H1 (cell line): ENCODE results near the gene RMND5B. TPM values are rescaled to one million over a fixed set of nuclear protein-coding genes. Genes with fewer than 3 reads are reported as not detected.

Experiments
- CTCF ChIA-PET: fragments of 300-600 bp; sonication (Branson Sonifier 250); formaldehyde crosslinking; loops from one replicate; lab custom pipeline; 2021; ENCODE audit not compliant: partially characterized antibody; lab: Charles Lee
- POLR2A ChIA-PET: fragments of 300-600 bp; sonication (Branson Sonifier 250); formaldehyde crosslinking; loops from one replicate; lab custom pipeline; 2021; ENCODE audit warnings: inconsistent platforms; ENCODE audit not compliant: partially characterized antibody; lab: Charles Lee
- DNase-seq, 2 experiments: peaks; one replicate each; pipeline versions ENCODE4 v3.0.0 to v3.0.0-alpha.2; 2010 to 2022; ENCODE audit warnings: low spot score in 2 of 2, low read depth in 1 of 2, mixed read lengths in 1 of 2
- FAIRE-seq: peaks from 2 replicates; lab custom pipeline; 2011; peaks lifted over from hg19 to GRCh38; lab: Jason Lieb, UNC
- H2AFZ ChIP-seq: 2 replicates; pipeline ENCODE4 v1.8.1; 2012; ENCODE audit warnings: low read length, inconsistent platforms
- H2AK5ac ChIP-seq: 2 replicates; pipeline ENCODE4 v1.6.1; 2013; ENCODE audit warnings: low read depth, low read length
- H2BK120ac ChIP-seq: replicated peaks from 2 replicates; pipeline ENCODE3; 2013; ENCODE audit warnings: low read depth, low read length, inconsistent platforms
- H2BK12ac ChIP-seq: 2 replicates; pipeline ENCODE4 v1.6.1; 2013; ENCODE audit warnings: low read depth, low read length
- H2BK15ac ChIP-seq: 2 replicates; pipeline ENCODE4 v1.6.1; 2013; ENCODE audit warnings: low read length
- H2BK20ac ChIP-seq: 2 replicates; pipeline ENCODE4 v1.6.1; 2013; ENCODE audit warnings: low read length
- H2BK5ac ChIP-seq: 2 replicates; pipeline ENCODE4 v1.6.1; 2013; ENCODE audit warnings: low read depth, low read length
- H3K14ac ChIP-seq: 2 replicates; pipeline ENCODE4 v1.6.1; 2013; ENCODE audit warnings: inconsistent platforms; ENCODE audit not compliant: insufficient read length
- H3K18ac ChIP-seq: 2 replicates; pipeline ENCODE4 v1.6.1; 2013; ENCODE audit warnings: low read length; ENCODE audit errors: extremely low read depth
- H3K23ac ChIP-seq: 2 replicates; pipeline ENCODE4 v1.6.1; 2013; ENCODE audit warnings: inconsistent platforms; ENCODE audit not compliant: insufficient read length
- H3K23me2 ChIP-seq: 2 replicates; pipeline ENCODE4 v1.6.1; 2013; ENCODE audit warnings: low read depth, low read length
- H3K27ac ChIP-seq: 2 replicates; pipeline ENCODE4 v1.6.1; 2011; ENCODE audit warnings: low read depth, low read length, inconsistent platforms
- H3K27me3 ChIP-seq, 4 experiments: replicated peaks in 1 of 4; 1 replicate in 1 of 4; 2 replicates in 3 of 4; pipeline versions ENCODE4 v1.6.1 to v1.8.1; 2011 to 2013; ENCODE audit warnings: low read length in 3 of 4, mild to moderate bottlenecking in 3 of 4, inconsistent platforms in 2 of 4, mixed read lengths in 2 of 4, moderate library complexity in 1 of 4; ENCODE audit not compliant: control insufficient read depth in 3 of 4, insufficient read depth in 3 of 4; ENCODE audit errors: extremely low read depth in 1 of 4
- H3K36me3 ChIP-seq, 4 experiments: 2 replicates each; pipeline versions ENCODE4 v1.6.1 to v1.8.1; 2011 to 2013; ENCODE audit warnings: mild to moderate bottlenecking in 4 of 4, low read length in 3 of 4, moderate library complexity in 2 of 4, control low read depth in 1 of 4, inconsistent platforms in 1 of 4; ENCODE audit not compliant: insufficient read depth in 4 of 4, control insufficient read depth in 2 of 4
- H3K4ac ChIP-seq: replicated peaks from 2 replicates; pipeline ENCODE3; 2013; ENCODE audit warnings: low read length, low read depth, mixed read lengths, inconsistent platforms; ENCODE audit not compliant: insufficient read length
- H3K4me1 ChIP-seq, 4 experiments: replicated peaks in 1 of 4; 1 replicate in 1 of 4; 2 replicates in 3 of 4; pipeline versions ENCODE4 v1.6.1 to v1.8.1; 2011 to 2013; ENCODE audit warnings: low read length in 3 of 4, inconsistent platforms in 2 of 4, mixed read lengths in 1 of 4; ENCODE audit not compliant: insufficient read depth in 4 of 4, control insufficient read depth in 3 of 4
- H3K4me2 ChIP-seq, 2 experiments: 2 replicates each; pipeline versions ENCODE4 v1.6.1 to v1.8.1; 2011 to 2013; ENCODE audit warnings: low read depth in 2 of 2, low read length in 2 of 2, control low read depth in 1 of 2, inconsistent platforms in 1 of 2, mild to moderate bottlenecking in 1 of 2; ENCODE audit not compliant: insufficient read depth in 1 of 2
- H3K4me3 ChIP-seq, 4 experiments: fragments of 200-600, 300-600 bp in 1 of 4; sonication (generic), shearing (Covaris generic), sonication (Bioruptor Twin) in 1 of 4; 2 replicates each; pipeline versions ENCODE4 v1.5.1 to v1.8.1; 2011 to 2016; ENCODE audit warnings: low read length in 4 of 4, low read depth in 3 of 4, control low read depth in 2 of 4, inconsistent platforms in 2 of 4, mild to moderate bottlenecking in 2 of 4, mixed read lengths in 1 of 4, moderate library complexity in 1 of 4; ENCODE audit not compliant: insufficient read depth in 2 of 4; ENCODE audit errors: extremely low read depth in 1 of 4
- H3K56ac ChIP-seq: replicated peaks from 2 replicates; pipeline ENCODE3; 2013; ENCODE audit warnings: low read depth, mild to moderate bottlenecking, mixed read lengths, low read length, inconsistent platforms; ENCODE audit not compliant: insufficient read length
- H3K79me1 ChIP-seq: 2 replicates; pipeline ENCODE4 v1.6.1; 2013; ENCODE audit warnings: low read depth, low read length, control low read depth
- H3K79me2 ChIP-seq, 2 experiments: 2 replicates each; pipeline versions ENCODE4 v1.6.1 to v1.8.1; 2012 to 2013; ENCODE audit warnings: low read length in 2 of 2, mild to moderate bottlenecking in 2 of 2, inconsistent platforms in 1 of 2; ENCODE audit not compliant: insufficient read depth in 2 of 2, control insufficient read depth in 1 of 2
- H3K9ac ChIP-seq, 4 experiments: replicated peaks in 1 of 4; 1 replicate in 1 of 4; 2 replicates in 3 of 4; pipeline versions ENCODE4 v1.6.1 to v1.8.1; 2011 to 2013; ENCODE audit warnings: low read depth in 3 of 4, low read length in 3 of 4, control low read depth in 2 of 4, mild to moderate bottlenecking in 2 of 4, moderate library complexity in 2 of 4, inconsistent platforms in 1 of 4; ENCODE audit errors: extremely low read depth in 1 of 4
- H3K9me3 ChIP-seq, 2 experiments: 2 replicates each; pipeline versions ENCODE4 v1.6.1 to v1.8.1; 2012 to 2013; ENCODE audit warnings: mild to moderate bottlenecking in 2 of 2, moderate library complexity in 2 of 2, control low read depth in 1 of 2, inconsistent platforms in 1 of 2, low read depth in 1 of 2, low read length in 1 of 2, mixed read lengths in 1 of 2; ENCODE audit not compliant: insufficient read depth in 2 of 2
- H4K20me1 ChIP-seq, 2 experiments: replicated peaks in 1 of 2; 2 replicates each; pipeline versions ENCODE3 to v1.8.1; 2011 to 2013; ENCODE audit warnings: inconsistent platforms in 2 of 2, low read length in 2 of 2, mild to moderate bottlenecking in 1 of 2; ENCODE audit not compliant: insufficient read depth in 2 of 2, control insufficient read depth in 1 of 2
- H4K5ac ChIP-seq: 2 replicates; pipeline ENCODE4 v1.6.1; 2013; ENCODE audit warnings: low read length, low read depth, mixed read lengths, inconsistent platforms; ENCODE audit not compliant: insufficient read length
- H4K8ac ChIP-seq: 2 replicates; pipeline ENCODE4 v1.8.0; 2013; ENCODE audit warnings: mild to moderate bottlenecking, moderate library complexity, low read length, inconsistent platforms; ENCODE audit not compliant: insufficient read depth; ENCODE audit errors: extremely low read depth
- H4K91ac ChIP-seq: replicated peaks from 2 replicates; pipeline ENCODE3; 2013; ENCODE audit warnings: low read length, mixed read lengths, inconsistent platforms; ENCODE audit not compliant: insufficient read length
- GTF2F1 ChIP-seq: IDR thresholded peaks from 2 replicates; pipeline ENCODE4 v1.6.1; 2012; ENCODE audit warnings: low read depth, low read length, improper control_type of control experiment, borderline replicate concordance
- RXRA ChIP-seq: IDR thresholded peaks from 2 replicates; pipeline ENCODE4 v1.6.1; 2011; ENCODE audit warnings: low read depth, mild to moderate bottlenecking, low read length, moderate library complexity; ENCODE audit not compliant: insufficient read depth
- SUZ12 ChIP-seq: fragments of 200-600 bp; sonication (generic); IDR thresholded peaks from 2 replicates; pipeline ENCODE4 v1.6.1; 2012; ENCODE audit warnings: mild to moderate bottlenecking, inconsistent platforms, low read length, moderate library complexity, mixed read lengths
- TAF7 ChIP-seq: optimal IDR thresholded peaks from 2 replicates; pipeline ENCODE3; 2011; ENCODE audit warnings: low read depth, mild to moderate bottlenecking, inconsistent platforms, low read length, moderate library complexity, borderline replicate concordance
- TCF12 ChIP-seq: IDR thresholded peaks from 2 replicates; pipeline ENCODE4 v1.6.1; 2011; ENCODE audit warnings: low read depth, mild to moderate bottlenecking, low read length
- ZNF274 ChIP-seq: IDR thresholded peaks from 2 replicates; pipeline ENCODE4 v1.7.0; 2012; ENCODE audit warnings: low read length, borderline replicate concordance; ENCODE audit errors: extremely low read depth
- whole genome bisulfite sequencing, 2 experiments: shearing (Covaris generic) in 1 of 2; methylation state at CpG; one replicate each; pipeline versions ENCODE4 v1.1.6 to v1.1.7; 2013 to 2015; ENCODE audit warnings: low lambda C conversion rate in 2 of 2, mixed read lengths in 2 of 2, inconsistent platforms in 1 of 2, low coverage in 1 of 2, missing lambda C conversion rate in 1 of 2; ENCODE audit not compliant: insufficient replicate concordance in 2 of 2, insufficient coverage in 1 of 2, insufficient read length in 1 of 2; ENCODE audit errors: extremely low coverage in 1 of 2, missing lambda C conversion rate in 1 of 2; 5-methylcytosine and 5-hydroxymethylcytosine counted together
- polyA plus RNA-seq, 7 experiments: library from polyadenylated mRNA; depleted of rRNA in 3 of 7; stranded (reverse) in 5 of 7; unstranded in 2 of 7; fragments of >200 nt in 5 of 7; fragments of 200-250 nt in 2 of 7; gene quantifications; 1 replicate in 5 of 7; 2 replicates in 1 of 7; 4 replicates in 1 of 7; pipeline versions ENCODE4 v1.2.1 to v1.2.3, GENCODE V29; 2011 to 2013; ENCODE audit warnings: missing spikeins in 2 of 7, mixed read lengths in 2 of 7
- total RNA-seq: library from RNA; stranded (reverse); fragmentation: NEBNext Ultra II Directional; extraction: Animal tissue kit (Norgen Biotek cat#: 25700); gene quantifications from 2 replicates; pipeline ENCODE4 v1.2.1, GENCODE V29; 2021

RMND5B gene
- total and polyA plus RNA-seq, 2 of the 8 experiments (the other 6 are each of a cell fraction or from before 2014, with no cell fraction given) = 75.9 to 90.2 TPM

- Histone ChIP-seq H3K79me1 (no peaks in the 10 kb centered on the region), H4K91ac (no peak overlapping the region), H3K4me3 (no peak overlapping the region), H3K27me3 (no peaks in the 10 kb centered on the region), H2BK120ac (no peak overlapping the region), H2AFZ (no peak overlapping the region), H4K8ac (no peak overlapping the region), H4K20me1 (no peaks in the 10 kb centered on the region), H3K18ac (no peak overlapping the region), H3K4me2 (no peak overlapping the region), H3K9me3 (no peaks in the 10 kb centered on the region), H2BK20ac (no peak overlapping the region), H2AK5ac (no peak overlapping the region), H2BK15ac (no peak overlapping the region), H2BK12ac (no peak overlapping the region), H3K14ac (no peak overlapping the region), H3K23ac (no peak overlapping the region), H3K9ac (no peak overlapping the region), H2BK5ac (no peak overlapping the region), H3K36me3 (no peaks in the 10 kb centered on the region), H3K4me1 (0 out of 7 replicates have a peak, but pooled peaks cover 0 to 6% (median 1%) of the 10 kb centered on the region in 4 experiments), H3K79me2 (no peaks in the 10 kb centered on the region), H3K23me2 (no peaks in the 10 kb centered on the region), H4K5ac (no peak overlapping the region), H3K56ac (no peak overlapping the region), H3K4ac (no peak overlapping the region), H3K27ac (no peak overlapping the region)
- ChIA-PET POLR2A (interaction anchor here (0.8 to 27.9 kb wide), 3 partner anchors 16 to 103 kb away, joined by 3 to 1250 read pairs (median 3); partner anchors contain the start of genes NHP2 and RMND5B), CTCF (interaction anchor here (1.6 to 8.7 kb wide), 2 partner anchors 28 to 45 kb away, joined by 3 to 83 read pairs; no protein-coding TSS in a partner anchor)
- DNase-seq = no peak
- WGBS, 2 experiments = 91% methylated on average over 12 of the region's 12 CpGs; no CpG with 5 or more reads in 1 of the 2 experiments
- TF ChIP-seq GTF2F1 = no peak
- TF ChIP-seq ZNF274 = no peak
- no peak for TF ChIP-seq TAF7
- no peak for TF ChIP-seq SUZ12
- no peak for TF ChIP-seq TCF12
- no peak for TF ChIP-seq RXRA
- no peak for FAIRE-seq
These were observed 27.2 kb upstream of the RMND5B start for GRCh38 chr5:178103612-178104011.
